HepG2 (cell line): ENCODE data around the gene HADHA. TPM values are rescaled to one million over a fixed set of nuclear protein-coding genes. Genes with fewer than 3 reads are reported as not detected.
A peak's percentile ranks its signal among the peaks of the same experiment; 100 is the strongest.

Source experiments
- BRCA1 ChIP-seq: sonication (generic); formaldehyde crosslinking; IDR thresholded peaks from 2 replicates; pipeline ENCODE4 v1.4.0; 2020; ENCODE audit warnings: missing genetic modification reagents
- FOXJ3 ChIP-seq: sonication (generic); formaldehyde crosslinking; IDR thresholded peaks from 2 replicates; pipeline ENCODE4 v1.4.0; 2020; ENCODE audit warnings: missing genetic modification reagents, mild to moderate bottlenecking, borderline replicate concordance
- HNF4G ChIP-seq, 2 experiments: sonication (generic) in 1 of 2; formaldehyde crosslinking in 1 of 2; IDR thresholded peaks; 2 replicates each; pipeline versions ENCODE4 v1.4.0 to v1.6.1; 2011 to 2020; ENCODE audit warnings: borderline replicate concordance in 2 of 2, low read depth in 2 of 2, mild to moderate bottlenecking in 2 of 2, low read length in 1 of 2, missing genetic modification reagents in 1 of 2, moderate library complexity in 1 of 2
- MTA3 ChIP-seq: sonication (generic); formaldehyde crosslinking; IDR thresholded peaks from 2 replicates; pipeline ENCODE4 v1.4.0; 2020; ENCODE audit warnings: missing genetic modification reagents
- PPARG ChIP-seq: conservative IDR thresholded peaks from 2 replicates; pipeline ENCODE4 v1.6.1; 2016; ENCODE audit warnings: missing biosample characterization, missing genetic modification reagents
- SIX1 ChIP-seq: sonication (generic); formaldehyde crosslinking; IDR thresholded peaks from 2 replicates; pipeline ENCODE4 v1.4.0; 2020; ENCODE audit warnings: missing genetic modification reagents, borderline replicate concordance
- U2AF2 ChIP-seq: fragments of 200-400 bp; formaldehyde crosslinking; IDR thresholded peaks from 2 replicates; pipeline ENCODE4 v1.6.1; 2017; ENCODE audit warnings: low read depth, mild to moderate bottlenecking, low read length
- ZKSCAN8 ChIP-seq: IDR thresholded peaks from 2 replicates; pipeline ENCODE4 v1.6.1; 2016; ENCODE audit warnings: borderline replicate concordance, missing genetic modification reagents, missing compliant biosample characterization
- ZNF260 ChIP-seq: sonication (generic); formaldehyde crosslinking; IDR thresholded peaks from 2 replicates; pipeline ENCODE4 v1.4.0; 2020; ENCODE audit warnings: missing genetic modification reagents, low read depth, mild to moderate bottlenecking, borderline replicate concordance
- ZNF580 ChIP-seq: IDR thresholded peaks from 2 replicates; pipeline ENCODE4 v1.6.1; 2016; ENCODE audit warnings: low read depth, borderline replicate concordance
- ZNF646 ChIP-seq: sonication (generic); formaldehyde crosslinking; IDR thresholded peaks from 2 replicates; pipeline ENCODE4 v1.9.0; 2021; ENCODE audit warnings: mild to moderate bottlenecking, missing genetic modification reagents
- ZNF781 ChIP-seq: sonication (generic); formaldehyde crosslinking; IDR thresholded peaks from 2 replicates; pipeline ENCODE4 v1.5.1; 2020; ENCODE audit warnings: borderline replicate concordance, mild to moderate bottlenecking, missing genetic modification reagents; ENCODE audit errors: not compliant biosample characterization
- polyA plus RNA-seq, 8 experiments: library from polyadenylated mRNA; depleted of rRNA in 3 of 8; stranded (reverse) in 7 of 8; unstranded in 1 of 8; fragments of >200 nt; fragmentation: Illumina TruSeq in 4 of 8; extraction: Trizol in 4 of 8; gene quantifications; 2 replicates each; pipeline versions ENCODE4 v1.2.1 to v1.2.3, GENCODE V29; 2011 to 2016; ENCODE audit warnings: low read depth in 4 of 8, missing spikeins in 1 of 8, mixed read lengths in 1 of 8; ENCODE audit not compliant: insufficient read depth in 1 of 8
- total RNA-seq, 5 experiments: library from RNA; depleted of rRNA; stranded (reverse); fragments of >200 nt; fragmentation: Illumina TruSeq; extraction: Trizol; gene quantifications; 2 replicates each; pipeline ENCODE4 v1.2.3, GENCODE V29; 2016; ENCODE audit warnings: low read depth in 1 of 5
- TF ChIP-seq, protein P1 (sequence below): sonication (generic); formaldehyde crosslinking; IDR thresholded peaks from 2 replicates; pipeline ENCODE4 v1.5.0; 2020; ENCODE audit warnings: mild to moderate bottlenecking, missing genetic modification reagents
- TF ChIP-seq, protein P2 (sequence below): sonication (generic); formaldehyde crosslinking; conservative IDR thresholded peaks from 2 replicates; pipeline ENCODE4 v1.8.0; 2022; ENCODE audit warnings: missing genetic modification reagents
- TF ChIP-seq, protein P3 (sequence below): sonication (generic); formaldehyde crosslinking; IDR thresholded peaks from 2 replicates; pipeline ENCODE4; 2020; ENCODE audit warnings: missing genetic modification reagents, mild to moderate bottlenecking, borderline replicate concordance

The HADHA gene
- total and polyA plus RNA-seq, 2 of the 13 experiments (the other 11 are each of a cell fraction or from before 2014, with no cell fraction given) = 102 to 270 TPM

GRCh38 chr2:26238311-26238958 is 6.0 kb downstream of the HADHA start (continued):
- TF ChIP-seq ZNF646 (CRISPR knock-in tag) (no peak), ZKSCAN8 (CRISPR knock-in tag) (0 out of 2 replicates have a peak, but pooled peaks have one; percentile 67), HNF4G (IDR thresholded peaks at IDR 0.05; ENCODE audit: borderline replicate concordance, low read depth, low read length) (peak; percentile 17; the same call in 1 of the 2 replicates), HNF4G (CRISPR knock-in tag; IDR thresholded peaks at IDR 0.05; ENCODE audit: borderline replicate concordance, low read depth) (no peak), ZNF260 (CRISPR knock-in tag) (no peak), U2AF2 (no peak), PPARG (CRISPR knock-in tag) (peak; percentile 88), MTA3 (no peak), ZNF580 (CRISPR knock-in tag) (no peak), ZNF781 (no peak), FOXJ3 (peak; percentile 7; the same call in 1 of the 2 replicates), BRCA1 (CRISPR knock-in tag) (no peak), SIX1 (peak; percentile 33; the same call in 1 of the 2 replicates)
- TF ChIP-seq, protein P1, sequence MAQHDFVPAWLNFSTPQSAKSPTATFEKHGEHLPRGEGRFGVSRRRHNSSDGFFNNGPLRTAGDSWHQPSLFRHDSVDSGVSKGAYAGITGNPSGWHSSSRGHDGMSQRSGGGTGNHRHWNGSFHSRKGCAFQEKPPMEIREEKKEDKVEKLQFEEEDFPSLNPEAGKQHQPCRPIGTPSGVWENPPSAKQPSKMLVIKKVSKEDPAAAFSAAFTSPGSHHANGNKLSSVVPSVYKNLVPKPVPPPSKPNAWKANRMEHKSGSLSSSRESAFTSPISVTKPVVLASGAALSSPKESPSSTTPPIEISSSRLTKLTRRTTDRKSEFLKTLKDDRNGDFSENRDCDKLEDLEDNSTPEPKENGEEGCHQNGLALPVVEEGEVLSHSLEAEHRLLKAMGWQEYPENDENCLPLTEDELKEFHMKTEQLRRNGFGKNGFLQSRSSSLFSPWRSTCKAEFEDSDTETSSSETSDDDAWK (CRISPR knock-in tag) = no peak
- TF ChIP-seq, protein P2, sequence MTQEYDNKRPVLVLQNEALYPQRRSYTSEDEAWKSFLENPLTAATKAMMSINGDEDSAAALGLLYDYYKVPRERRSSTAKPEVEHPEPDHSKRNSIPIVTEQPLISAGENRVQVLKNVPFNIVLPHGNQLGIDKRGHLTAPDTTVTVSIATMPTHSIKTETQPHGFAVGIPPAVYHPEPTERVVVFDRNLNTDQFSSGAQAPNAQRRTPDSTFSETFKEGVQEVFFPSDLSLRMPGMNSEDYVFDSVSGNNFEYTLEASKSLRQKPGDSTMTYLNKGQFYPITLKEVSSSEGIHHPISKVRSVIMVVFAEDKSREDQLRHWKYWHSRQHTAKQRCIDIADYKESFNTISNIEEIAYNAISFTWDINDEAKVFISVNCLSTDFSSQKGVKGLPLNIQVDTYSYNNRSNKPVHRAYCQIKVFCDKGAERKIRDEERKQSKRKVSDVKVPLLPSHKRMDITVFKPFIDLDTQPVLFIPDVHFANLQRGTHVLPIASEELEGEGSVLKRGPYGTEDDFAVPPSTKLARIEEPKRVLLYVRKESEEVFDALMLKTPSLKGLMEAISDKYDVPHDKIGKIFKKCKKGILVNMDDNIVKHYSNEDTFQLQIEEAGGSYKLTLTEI = no peak
- TF ChIP-seq, protein P3, sequence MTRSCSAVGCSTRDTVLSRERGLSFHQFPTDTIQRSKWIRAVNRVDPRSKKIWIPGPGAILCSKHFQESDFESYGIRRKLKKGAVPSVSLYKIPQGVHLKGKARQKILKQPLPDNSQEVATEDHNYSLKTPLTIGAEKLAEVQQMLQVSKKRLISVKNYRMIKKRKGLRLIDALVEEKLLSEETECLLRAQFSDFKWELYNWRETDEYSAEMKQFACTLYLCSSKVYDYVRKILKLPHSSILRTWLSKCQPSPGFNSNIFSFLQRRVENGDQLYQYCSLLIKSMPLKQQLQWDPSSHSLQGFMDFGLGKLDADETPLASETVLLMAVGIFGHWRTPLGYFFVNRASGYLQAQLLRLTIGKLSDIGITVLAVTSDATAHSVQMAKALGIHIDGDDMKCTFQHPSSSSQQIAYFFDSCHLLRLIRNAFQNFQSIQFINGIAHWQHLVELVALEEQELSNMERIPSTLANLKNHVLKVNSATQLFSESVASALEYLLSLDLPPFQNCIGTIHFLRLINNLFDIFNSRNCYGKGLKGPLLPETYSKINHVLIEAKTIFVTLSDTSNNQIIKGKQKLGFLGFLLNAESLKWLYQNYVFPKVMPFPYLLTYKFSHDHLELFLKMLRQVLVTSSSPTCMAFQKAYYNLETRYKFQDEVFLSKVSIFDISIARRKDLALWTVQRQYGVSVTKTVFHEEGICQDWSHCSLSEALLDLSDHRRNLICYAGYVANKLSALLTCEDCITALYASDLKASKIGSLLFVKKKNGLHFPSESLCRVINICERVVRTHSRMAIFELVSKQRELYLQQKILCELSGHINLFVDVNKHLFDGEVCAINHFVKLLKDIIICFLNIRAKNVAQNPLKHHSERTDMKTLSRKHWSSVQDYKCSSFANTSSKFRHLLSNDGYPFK = no peak
